Measurements from ENCODE around the gene EPHA2.

The EPHA2 gene

DNA sequence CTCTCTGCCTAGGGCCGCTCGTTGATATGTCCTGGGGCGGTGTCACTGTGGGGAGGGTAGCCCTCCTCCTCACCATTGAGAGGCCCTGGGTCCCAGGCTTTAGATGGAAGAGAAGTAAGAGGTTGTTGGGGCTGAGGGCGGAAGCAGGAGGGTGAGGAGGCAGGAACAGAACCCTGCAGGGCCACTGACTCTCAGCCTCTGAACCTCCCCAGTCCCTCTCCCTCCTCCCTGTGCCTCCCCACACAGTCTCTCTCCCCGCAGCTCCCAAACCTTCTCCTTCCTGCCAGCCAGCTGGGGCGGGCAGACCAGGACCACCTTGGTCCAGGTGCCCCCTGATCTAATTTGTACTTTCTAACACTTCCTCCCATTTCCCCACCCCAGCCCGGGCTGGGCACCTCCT is 68.1 kb downstream of the EPHA2 start:
- no peak overlapping the region for H2AFZ ChIP-seq (ENCODE audit: low read depth, low read length, severe bottlenecking)
- H3K4me3 ChIP-seq (ENCODE audit: insufficient read depth, low read length, poor library complexity, severe bottlenecking), result no peak overlapping the region
- no peak overlapping the region for H3K9ac ChIP-seq (ENCODE audit: low read length)
- H3F3A ChIP-seq (ENCODE audit: insufficient read depth), result no peaks in the 10 kb centered on the region
- H3K9me3 ChIP-seq (ENCODE audit: insufficient read depth, low read length), result no peaks in the 10 kb centered on the region
- no peaks in the 10 kb centered on the region for H3K36me3 ChIP-seq (ENCODE audit: low read length)
- H3K27me3 ChIP-seq (ENCODE audit: low read length), result no peaks in the 10 kb centered on the region
- H3K79me2 ChIP-seq (ENCODE audit: insufficient read depth, low read length), result no peaks in the 10 kb centered on the region
- no peak overlapping the region for H3K27ac ChIP-seq (ENCODE audit: low read depth, low read length)
- TF ChIP-seq EZH2phosphoT487 (conservative IDR thresholded peaks at IDR 0.05; ENCODE audit: low read length) (no peak), CTCF (IDR thresholded peaks at IDR 0.05; ENCODE audit: insufficient read depth, low read length, poor library complexity, severe bottlenecking) (no peak)
- H3K9me2 ChIP-seq (replicated peaks; ENCODE audit: insufficient read depth, low read length), result no peaks in the 10 kb centered on the region
- H4K20me1 ChIP-seq (ENCODE audit: low read depth, low read length), result no peaks in the 10 kb centered on the region
- H3K4me2 ChIP-seq (ENCODE audit: low read depth, low read length, poor library complexity, severe bottlenecking), result no peak overlapping the region

- Histone ChIP-seq H3K79me2 (ENCODE audit: insufficient read depth, low read length) (no peaks in the 10 kb centered on the region), H4K20me1 (ENCODE audit: low read depth, low read length) (no peaks in the 10 kb centered on the region), H3K9ac (ENCODE audit: low read length) (no peak overlapping the region), H3K4me3 (ENCODE audit: insufficient read depth, low read length, poor library complexity, severe bottlenecking) (no peak overlapping the region), H3K36me3 (ENCODE audit: low read length) (no peaks in the 10 kb centered on the region), H3F3A (ENCODE audit: insufficient read depth) (no peaks in the 10 kb centered on the region), H3K4me2 (ENCODE audit: low read depth, low read length, poor library complexity, severe bottlenecking) (no peak overlapping the region), H3K9me2 (replicated peaks; ENCODE audit: insufficient read depth, low read length) (no peaks in the 10 kb centered on the region), H3K27ac (ENCODE audit: low read depth, low read length) (no peak overlapping the region), H3K27me3 (ENCODE audit: low read length) (no peaks in the 10 kb centered on the region), H2AFZ (ENCODE audit: low read depth, low read length, severe bottlenecking) (no peak overlapping the region), H3K9me3 (ENCODE audit: insufficient read depth, low read length) (no peaks in the 10 kb centered on the region)
- TF ChIP-seq EZH2phosphoT487 (conservative IDR thresholded peaks at IDR 0.05; ENCODE audit: low read length), result no peak
- TF ChIP-seq CTCF (IDR thresholded peaks at IDR 0.05; ENCODE audit: insufficient read depth, low read length, poor library complexity, severe bottlenecking), result no peak
Measured at GRCh38 chr1:16085522-16085921, 70.3 kb downstream of the EPHA2 start.

DNA sequence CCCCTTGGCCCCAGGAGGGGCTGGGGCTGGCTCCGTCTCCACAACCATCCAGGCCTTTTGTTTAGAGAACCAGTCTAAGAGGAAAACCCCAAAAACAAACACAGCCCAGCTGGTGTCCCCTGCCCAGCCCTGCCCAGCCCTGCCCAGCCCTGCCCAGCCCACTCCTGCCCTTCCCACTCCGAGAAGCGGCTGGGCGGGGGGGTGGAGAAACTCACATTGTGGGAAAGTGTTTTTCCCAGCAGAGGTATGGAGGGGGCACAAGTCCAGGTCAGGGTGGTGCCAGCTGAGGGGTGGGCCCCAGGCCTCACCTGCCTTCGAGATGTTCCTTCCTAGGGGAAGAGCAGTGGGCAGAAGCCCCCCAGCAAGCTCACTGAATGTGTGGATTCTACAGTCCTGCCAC is 72.4 kb downstream of the EPHA2 start:
- no peaks in the 10 kb centered on the region for H3K9me3 ChIP-seq (ENCODE audit: insufficient read depth, low read length)
- H3K36me3 ChIP-seq (ENCODE audit: low read length), result no peaks in the 10 kb centered on the region
- no peaks in the 10 kb centered on the region for H4K20me1 ChIP-seq (ENCODE audit: low read depth, low read length)
- no peak overlapping the region for H3K9ac ChIP-seq (ENCODE audit: low read length)
- no peaks in the 10 kb centered on the region for H3K9me2 ChIP-seq (replicated peaks; ENCODE audit: insufficient read depth, low read length)
- no peaks in the 10 kb centered on the region for H3K79me2 ChIP-seq (ENCODE audit: insufficient read depth, low read length)
- no peak for TF ChIP-seq EZH2phosphoT487 (conservative IDR thresholded peaks at IDR 0.05; ENCODE audit: low read length)
- TF ChIP-seq CTCF (IDR thresholded peaks at IDR 0.05; ENCODE audit: insufficient read depth, low read length, poor library complexity, severe bottlenecking), result no peak
- no peak overlapping the region for H3K4me2 ChIP-seq (ENCODE audit: low read depth, low read length, poor library complexity, severe bottlenecking)
- H3F3A ChIP-seq (ENCODE audit: insufficient read depth), result no peaks in the 10 kb centered on the region
- H3K27me3 ChIP-seq (ENCODE audit: low read length), result no peaks in the 10 kb centered on the region
- no peak overlapping the region for H3K27ac ChIP-seq (ENCODE audit: low read depth, low read length)
- no peak overlapping the region for H2AFZ ChIP-seq (ENCODE audit: low read depth, low read length, severe bottlenecking)
- H3K4me3 ChIP-seq (ENCODE audit: insufficient read depth, low read length, poor library complexity, severe bottlenecking), result no peak overlapping the region
